Nephron (organoid): ENCODE measurements around the gene DPPA4.

Experiments used
- H3K27ac Mint-ChIP-seq, 3 experiments: 2 replicates each; pipeline ENCODE4 v1.8.0; 2020; ENCODE audit warnings: mixed read lengths in 3 of 3, mild to moderate bottlenecking in 2 of 3, moderate library complexity in 1 of 3
- H3K27me3 Mint-ChIP-seq: 2 replicates; pipeline ENCODE4 v1.8.0; 2021; ENCODE audit warnings: low read depth, mild to moderate bottlenecking, moderate library complexity, mixed read lengths
- H3K36me3 Mint-ChIP-seq: 2 replicates; pipeline ENCODE4 v1.8.0; 2020; ENCODE audit warnings: low read depth, mixed read lengths
- H3K4me1 Mint-ChIP-seq: 2 replicates; pipeline ENCODE4 v1.8.0; 2020; ENCODE audit warnings: mixed read lengths
- H3K4me3 Mint-ChIP-seq, 3 experiments: 2 replicates each; pipeline ENCODE4 v1.8.0; 2020; ENCODE audit warnings: mild to moderate bottlenecking in 3 of 3, mixed read lengths in 3 of 3, moderate library complexity in 2 of 3
- H3K9me3 Mint-ChIP-seq: 2 replicates; pipeline ENCODE4 v1.8.0; 2020; ENCODE audit warnings: mixed read lengths
- CTCF ChIP-seq, 3 experiments: fragments of 200-600 bp; sonication (generic); IDR thresholded peaks; one replicate each; pipeline ENCODE4 v1.5.0; 2021; ENCODE audit warnings: antibody characterized with exemption in 3 of 3; ENCODE audit not compliant: unreplicated experiment in 3 of 3

DPPA4 gene

GRCh38 chr3:109346099-109346498, 8.8 kb upstream of the DPPA4 start:
- H3K27me3 Mint-ChIP-seq, result no peaks in the 10 kb centered on the region
- peaks cover 4% of the 10 kb centered on the region for H3K36me3 Mint-ChIP-seq
- TF ChIP-seq CTCF (IDR thresholded peaks at IDR 0.05; ENCODE audit: unreplicated experiment in 3 of 3), result no peak

GRCh38 chr3:109339714-109340648, 2.6 kb upstream of the DPPA4 start:
- peaks cover 13% of the 10 kb centered on the region for H3K27me3 Mint-ChIP-seq
- no peak for TF ChIP-seq CTCF (IDR thresholded peaks at IDR 0.05; ENCODE audit: unreplicated experiment in 3 of 3)

More at GRCh38 chr3:109346099-109346498, 8.8 kb upstream of the DPPA4 start:
- Mint-ChIP-seq H3K27ac (peak overlapping the region; percentile 2 to 36 (median 10)), H3K9me3 (peaks cover 5% of the 10 kb centered on the region), H3K4me3 (no peak overlapping the region), H3K4me1 (no peaks in the 10 kb centered on the region)

GRCh38 chr3:109339197-109339596, 1.9 kb upstream of the DPPA4 start:
- Mint-ChIP-seq H3K27me3 (peaks cover 13% of the 10 kb centered on the region), H3K4me3 (peak overlapping the region in 1 of 3 experiments; percentile 9), H3K4me1 (peaks cover 14% of the 10 kb centered on the region), H3K9me3 (no peaks in the 10 kb centered on the region), H3K27ac (peak overlapping the region; percentile 92 to 97 (median 96)), H3K36me3 (no peaks in the 10 kb centered on the region)
- no peak for TF ChIP-seq CTCF (IDR thresholded peaks at IDR 0.05; ENCODE audit: unreplicated experiment in 3 of 3)

More at GRCh38 chr3:109339714-109340648, 2.6 kb upstream of the DPPA4 start:
- Mint-ChIP-seq H3K4me1 (peaks cover 7% of the 10 kb centered on the region), H3K4me3 (peak overlapping the region in 1 of 3 experiments; percentile 28), H3K36me3 (no peaks in the 10 kb centered on the region), H3K9me3 (peaks cover 2% of the 10 kb centered on the region), H3K27ac (peak overlapping the region; percentile 92 to 97 (median 96))

- Mint-ChIP-seq H3K9me3 (no peaks in the 10 kb centered on the region), H3K4me3 (peak overlapping the region in 2 of 3 experiments; percentile 86 to 91), H3K36me3 (no peaks in the 10 kb centered on the region), H3K27ac (peak overlapping the region; percentile 92 to 97 (median 96)), H3K4me1 (peaks cover 14% of the 10 kb centered on the region), H3K27me3 (peaks cover 13% of the 10 kb centered on the region)
- TF ChIP-seq CTCF (IDR thresholded peaks at IDR 0.05; ENCODE audit: unreplicated experiment in 3 of 3), result no peak
Measured at GRCh38 chr3:109338322-109338721, 976 bp upstream of the DPPA4 start.

- Mint-ChIP-seq H3K36me3 (no peaks in the 10 kb centered on the region), H3K27me3 (peaks cover 13% of the 10 kb centered on the region), H3K4me1 (peaks cover 14% of the 10 kb centered on the region), H3K27ac (peak overlapping the region; percentile 92 to 97 (median 96)), H3K4me3 (peak overlapping the region; percentile 86 to 91 (median 86)), H3K9me3 (no peaks in the 10 kb centered on the region)
- TF ChIP-seq CTCF (IDR thresholded peaks at IDR 0.05; ENCODE audit: unreplicated experiment in 3 of 3), result no peak
Measured at GRCh38 chr3:109336291-109336861, 970 bp downstream of the DPPA4 start.
